ENCODE measurements around the gene NCAM1.

The NCAM1 gene

DNA sequence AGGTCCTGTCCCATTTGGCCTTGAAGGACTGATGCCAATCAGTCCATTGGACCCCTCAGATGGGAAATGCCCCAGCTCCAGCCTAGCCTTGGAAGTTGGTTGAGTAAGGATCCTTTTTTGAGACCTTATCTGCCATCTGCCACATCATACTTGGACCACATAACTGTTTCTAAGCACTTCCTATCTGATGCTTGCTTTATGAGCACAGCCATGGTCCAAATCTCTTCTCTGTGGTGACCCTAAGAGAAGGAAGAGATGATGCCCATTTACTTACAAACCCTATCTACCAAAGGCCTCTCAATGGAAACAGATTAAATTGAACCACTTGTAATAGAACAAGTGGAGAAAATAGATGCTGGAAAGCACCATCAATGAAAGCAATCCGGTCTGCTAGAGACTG lies 299.3 kb downstream of the NCAM1 start:
- DNase-seq = no peak

DNA sequence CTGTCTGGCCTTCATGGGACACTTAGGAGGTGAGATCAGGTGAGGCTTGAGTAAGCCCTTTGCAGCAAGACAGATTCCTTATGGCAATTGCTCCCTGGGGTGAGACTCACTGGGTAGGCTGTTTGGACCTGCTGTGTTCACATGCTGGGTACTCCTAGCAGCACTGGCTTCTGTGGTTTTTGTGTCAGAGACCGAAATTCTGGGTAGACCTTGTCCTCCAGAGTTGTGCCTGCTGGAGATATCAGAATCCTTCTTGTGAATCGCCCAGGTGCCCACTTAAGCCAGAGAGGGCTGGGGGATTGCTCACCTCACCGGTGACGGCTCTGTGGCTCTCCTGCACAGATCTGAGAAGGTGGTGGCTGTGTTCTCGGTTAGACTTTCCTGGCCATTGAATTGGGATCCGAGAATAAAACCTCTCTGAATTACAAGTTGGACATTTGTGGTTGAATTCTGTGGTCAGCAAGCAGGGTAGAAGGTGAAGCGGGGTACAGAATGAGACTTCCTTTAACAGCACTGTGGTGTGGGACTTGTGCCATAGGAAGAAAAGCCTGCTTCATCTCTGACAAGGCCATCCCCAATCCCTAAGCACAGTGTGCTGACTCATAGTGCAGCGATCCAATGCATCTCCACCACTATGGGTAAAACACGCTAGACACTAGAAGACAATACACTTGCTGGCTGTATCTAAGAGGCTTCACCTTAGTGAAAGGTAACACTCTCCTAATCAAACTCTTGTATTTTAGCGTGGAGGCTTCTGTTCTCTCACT lies 300.7 kb downstream of the NCAM1 start:
- DNase-seq = no peak

DNA sequence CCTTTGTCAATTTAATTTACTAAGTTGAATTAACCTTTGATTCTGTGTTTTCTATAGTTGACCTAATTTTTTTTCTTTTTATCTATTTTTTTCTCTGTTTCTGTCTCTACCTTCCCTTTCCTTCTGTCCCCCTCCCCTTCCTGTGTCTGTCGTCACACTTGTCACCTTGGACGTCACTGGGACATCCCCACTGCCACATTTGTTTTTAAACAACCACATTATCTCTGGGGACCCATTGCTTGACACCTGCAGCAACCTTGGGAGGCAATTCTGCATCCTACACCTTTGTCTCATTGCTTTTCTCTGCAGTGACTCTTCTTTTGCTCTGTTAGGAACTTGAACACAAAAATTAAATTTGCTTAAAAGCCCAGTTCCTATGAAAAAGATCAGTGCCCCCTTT lies 301.4 kb downstream of the NCAM1 start:
- DNase-seq = no peak

DNA sequence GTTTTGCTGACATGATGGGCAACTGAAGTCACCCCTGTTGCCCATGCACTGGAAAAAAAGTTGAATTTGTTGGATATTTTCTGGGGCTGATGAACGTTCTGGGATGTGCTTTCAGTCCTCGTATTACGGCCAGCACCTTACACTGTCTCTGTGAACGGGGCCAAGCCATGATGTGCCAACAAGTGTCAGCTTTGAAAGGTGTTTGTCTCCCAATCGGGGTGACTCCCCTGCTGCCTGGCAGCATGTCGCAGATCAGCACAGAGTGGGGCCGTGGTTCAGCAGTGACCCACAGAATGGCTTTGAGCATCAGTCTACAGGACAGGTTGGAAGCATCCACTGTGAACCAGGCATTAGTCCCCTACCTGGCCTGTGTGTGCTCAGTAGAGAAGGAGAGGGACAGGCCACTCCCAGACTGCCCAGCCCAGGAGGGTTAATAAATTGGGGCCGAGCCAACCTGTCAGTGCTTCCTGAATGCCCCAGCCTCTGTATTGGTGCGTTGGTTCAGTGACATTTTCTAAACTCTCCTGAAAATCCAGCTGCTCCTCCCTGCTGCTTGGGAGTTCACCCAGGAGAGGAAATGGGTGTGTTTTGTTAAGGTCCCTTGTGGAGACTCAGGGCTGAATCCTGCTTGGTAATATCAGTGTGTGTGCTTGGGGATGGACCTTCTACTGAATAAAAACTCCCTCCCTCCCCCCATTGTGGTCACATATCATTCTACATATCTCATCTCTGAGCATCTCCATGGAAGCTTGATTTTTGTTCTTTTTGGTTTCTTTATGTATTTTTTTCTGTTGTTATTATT lies 302.4 kb downstream of the NCAM1 start:
- DNase-seq = no peak

GRCh38 chr11:113265362-113265761 lies 304.1 kb downstream of the NCAM1 start:
- no peak for DNase-seq

DNA sequence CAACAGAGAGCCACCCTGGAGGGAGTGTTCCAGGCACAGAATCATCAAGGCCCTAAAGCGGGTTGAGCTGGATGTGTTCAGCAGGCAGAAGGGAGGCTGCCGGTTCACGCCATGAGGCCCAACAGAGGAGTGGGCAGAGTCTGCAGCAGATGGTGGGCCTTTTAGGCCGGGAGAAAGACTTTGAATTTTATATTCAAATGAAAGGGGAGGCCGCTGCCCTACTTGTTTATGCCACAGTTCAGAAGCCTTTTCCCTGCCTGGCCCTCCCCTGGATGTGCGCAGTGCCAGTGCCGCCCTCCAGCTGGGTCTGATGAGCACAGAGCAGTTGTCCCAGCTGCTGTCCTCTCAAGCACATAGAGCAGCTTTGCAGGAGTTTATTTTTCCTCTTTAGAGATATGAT lies 306.3 kb downstream of the NCAM1 start:
- DNase-seq = peak; percentile 16

- DNase-seq = no peak
Measured at GRCh38 chr11:113269096-113269495, 307.9 kb downstream of the NCAM1 start.

DNA sequence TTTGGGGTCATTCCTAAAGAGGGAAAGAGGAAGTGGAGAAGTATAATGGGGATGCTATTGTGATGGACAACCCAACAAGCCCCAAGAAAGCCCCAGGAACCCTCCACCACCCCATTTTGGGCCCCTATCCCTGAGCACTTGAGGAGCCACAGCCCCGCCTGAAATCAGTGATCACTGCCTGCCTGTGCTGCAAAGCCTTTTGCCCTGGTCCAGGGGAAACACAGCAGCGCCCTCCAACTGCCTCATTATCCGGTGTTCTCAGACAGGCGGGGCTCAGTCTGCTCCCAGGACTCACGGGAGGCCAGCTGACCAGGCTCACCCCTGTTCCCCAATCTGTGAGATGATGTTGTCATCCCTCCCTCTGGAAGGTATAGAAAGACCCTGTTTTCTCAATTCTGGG lies 308.4 kb downstream of the NCAM1 start:
- DNase-seq = no peak

- DNase-seq = no peak
Measured at GRCh38 chr11:113270080-113270479, 308.9 kb downstream of the NCAM1 start.

GRCh38 chr11:113271551-113272245 lies 310.5 kb downstream of the NCAM1 start:
- DNase-seq = no peak

DNA sequence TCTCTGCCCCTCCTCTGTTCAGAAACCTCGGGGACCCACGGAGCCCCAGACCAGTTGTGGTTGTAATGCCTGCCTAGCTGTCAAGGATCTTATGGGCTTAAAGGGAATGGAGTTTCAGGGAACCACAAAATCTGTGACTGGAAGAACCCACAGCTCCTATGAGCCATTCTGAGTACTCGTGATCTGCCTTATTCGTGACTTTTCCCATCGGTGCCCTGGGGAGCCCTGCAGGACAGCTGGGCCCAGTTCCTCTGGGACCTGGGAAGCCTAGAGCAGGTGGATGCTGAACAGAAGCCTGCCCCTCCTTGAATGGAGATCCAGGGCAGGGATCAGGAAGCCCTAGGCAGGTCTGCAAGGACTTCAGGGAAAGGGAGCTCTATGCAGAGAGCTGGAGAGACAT lies 311.1 kb downstream of the NCAM1 start:
- no peak for DNase-seq

- DNase-seq = no peak
Measured at GRCh38 chr11:113272927-113273615, 311.9 kb downstream of the NCAM1 start.

GRCh38 chr11:113273720-113274119 lies 312.5 kb downstream of the NCAM1 start:
- DNase-seq = no peak

- DNase-seq = no peak
Measured at GRCh38 chr11:113274713-113275582, 313.7 kb downstream of the NCAM1 start.

DNA sequence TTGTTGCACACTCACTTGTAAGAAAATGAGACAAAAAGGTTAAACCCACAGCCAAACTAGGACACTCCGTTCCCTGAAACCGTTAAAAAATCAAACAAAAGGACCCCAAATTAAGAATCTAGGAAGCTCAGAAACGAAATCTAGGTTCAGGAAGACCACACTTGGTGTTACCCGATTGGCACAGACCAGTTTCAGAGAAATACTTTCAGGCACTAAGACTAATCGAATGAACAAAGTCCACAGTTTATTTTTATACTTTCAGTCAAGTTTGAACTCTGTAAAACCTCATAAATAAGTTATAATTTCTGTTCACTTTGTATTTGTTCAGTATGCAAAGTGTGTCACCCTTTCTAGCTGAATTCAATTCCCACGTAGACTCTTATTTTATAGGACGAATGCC lies 314.4 kb downstream of the NCAM1 start:
- no peak for DNase-seq

GRCh38 chr11:113276466-113276865 lies 315.2 kb downstream of the NCAM1 start:
- DNase-seq = no peak

DNA sequence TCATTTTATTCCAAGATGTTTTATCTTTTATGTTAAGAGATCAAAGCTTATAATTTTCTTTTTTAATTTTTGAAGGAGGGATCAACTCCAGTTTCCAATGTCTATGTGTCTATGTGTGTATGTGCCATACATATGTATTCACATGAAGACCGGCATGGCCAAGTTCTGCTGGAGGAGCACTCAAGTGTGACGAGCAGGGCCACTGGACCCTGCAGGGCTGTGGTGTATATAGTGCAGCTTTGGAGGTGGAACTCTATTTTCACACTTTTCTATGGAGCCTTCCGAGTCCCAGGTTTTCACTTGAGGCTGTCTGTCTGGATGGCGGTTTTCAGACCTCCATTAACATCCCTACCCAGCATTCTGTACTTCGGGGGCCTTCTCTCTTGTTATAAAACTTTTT lies 316.7 kb downstream of the NCAM1 start:
- DNase-seq = no peak

GRCh38 chr11:113278481-113278880 lies 317.3 kb downstream of the NCAM1 start:
- no peak for DNase-seq

DNA sequence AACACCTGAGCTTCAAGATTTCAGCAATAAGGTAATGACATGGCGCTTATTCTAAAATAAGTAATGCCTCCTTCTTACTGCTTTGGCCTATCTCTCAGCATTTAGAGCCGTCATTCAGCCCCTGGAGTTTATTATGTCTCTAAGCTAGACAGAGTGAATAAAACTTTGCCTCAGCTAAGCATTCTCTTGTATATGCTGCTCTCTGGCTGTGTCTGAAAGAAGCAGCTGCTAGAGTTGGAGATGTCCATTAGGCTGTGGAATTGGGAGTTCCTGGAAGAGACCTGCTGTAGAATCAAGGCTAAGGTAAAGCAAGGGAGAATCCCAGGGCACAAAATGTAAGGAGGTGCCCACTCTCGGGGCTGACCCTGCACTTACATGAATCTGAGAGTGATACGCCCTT lies 317.7 kb downstream of the NCAM1 start:
- no peak for DNase-seq

DNA sequence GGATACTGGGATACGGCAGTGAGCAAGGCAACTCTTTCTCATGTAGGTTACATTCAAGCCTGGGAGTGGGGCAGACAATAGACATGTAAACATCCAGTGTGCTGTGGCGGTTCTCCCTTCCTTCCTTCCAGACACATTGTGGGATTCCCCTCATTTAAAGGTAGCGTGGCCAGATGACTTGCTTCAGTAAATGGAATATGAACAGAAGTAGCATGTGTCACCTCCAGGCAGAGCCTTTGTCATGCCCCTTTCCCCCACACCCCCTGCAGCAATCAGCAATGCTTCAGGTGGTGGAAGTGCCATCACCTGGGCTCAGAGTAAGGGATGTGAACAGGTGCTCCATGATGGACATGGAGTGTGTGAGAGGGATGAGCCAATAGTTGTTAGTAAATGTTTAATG lies 318.4 kb downstream of the NCAM1 start:
- DNase-seq = no peak

DNA sequence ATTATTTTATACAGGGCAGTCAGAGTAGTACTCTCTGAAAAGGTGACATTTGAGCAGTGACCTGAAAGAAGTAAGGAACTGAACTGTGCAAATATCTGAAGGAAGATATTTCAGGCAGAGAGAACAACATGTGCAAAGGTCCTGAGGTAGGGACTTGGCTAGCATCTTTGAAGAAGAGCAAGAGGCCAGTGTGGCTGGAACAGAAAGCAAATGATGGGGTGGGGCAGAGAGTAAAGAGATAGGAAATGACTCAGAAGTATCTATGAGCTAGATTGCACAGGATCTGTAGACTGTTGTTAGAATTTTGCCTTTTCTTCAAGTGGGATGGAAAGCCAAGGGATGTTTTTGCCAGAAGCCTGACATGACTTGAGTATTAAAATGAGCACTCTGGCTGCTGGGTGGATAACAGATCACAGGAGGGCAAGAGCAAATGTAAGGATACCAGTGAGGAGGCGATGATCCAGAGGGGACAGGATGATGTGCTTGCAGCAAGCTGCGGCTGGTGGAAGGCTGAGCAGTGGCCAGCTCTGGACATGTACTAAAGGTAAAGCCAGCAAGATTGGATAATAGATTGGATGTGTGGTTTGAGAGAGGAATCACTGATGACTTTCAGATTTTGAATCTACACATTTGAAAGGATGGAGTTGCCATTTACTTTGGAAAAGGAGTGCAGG lies 320.0 kb downstream of the NCAM1 start:
- DNase-seq = no peak

Measured in NCI-H510A treated with DMSO at 0.1 percent for 48 hours (cell line).